Choroid plexus epithelial cell (primary cell): Measurements from ENCODE around the gene C10orf67.
A peak's percentile ranks its signal among the peaks of the same experiment; 100 is the strongest.

Experiments used
- DNase-seq: peaks from one replicate; pipeline ENCODE4 v3.0.0-alpha.2; 2010; ENCODE audit warnings: low read depth
- H3K4me3 ChIP-seq: 2 replicates; pipeline ENCODE4 v1.5.1; 2011; ENCODE audit warnings: low read depth, mild to moderate bottlenecking, control low read depth, low read length, moderate library complexity
- TF ChIP-seq, protein P1 (sequence below): conservative IDR thresholded peaks from 2 replicates; pipeline ENCODE4 v1.5.1; 2011; ENCODE audit warnings: low read depth, mild to moderate bottlenecking, control low read depth, inconsistent platforms, low read length, moderate library complexity

C10orf67 gene

DNA sequence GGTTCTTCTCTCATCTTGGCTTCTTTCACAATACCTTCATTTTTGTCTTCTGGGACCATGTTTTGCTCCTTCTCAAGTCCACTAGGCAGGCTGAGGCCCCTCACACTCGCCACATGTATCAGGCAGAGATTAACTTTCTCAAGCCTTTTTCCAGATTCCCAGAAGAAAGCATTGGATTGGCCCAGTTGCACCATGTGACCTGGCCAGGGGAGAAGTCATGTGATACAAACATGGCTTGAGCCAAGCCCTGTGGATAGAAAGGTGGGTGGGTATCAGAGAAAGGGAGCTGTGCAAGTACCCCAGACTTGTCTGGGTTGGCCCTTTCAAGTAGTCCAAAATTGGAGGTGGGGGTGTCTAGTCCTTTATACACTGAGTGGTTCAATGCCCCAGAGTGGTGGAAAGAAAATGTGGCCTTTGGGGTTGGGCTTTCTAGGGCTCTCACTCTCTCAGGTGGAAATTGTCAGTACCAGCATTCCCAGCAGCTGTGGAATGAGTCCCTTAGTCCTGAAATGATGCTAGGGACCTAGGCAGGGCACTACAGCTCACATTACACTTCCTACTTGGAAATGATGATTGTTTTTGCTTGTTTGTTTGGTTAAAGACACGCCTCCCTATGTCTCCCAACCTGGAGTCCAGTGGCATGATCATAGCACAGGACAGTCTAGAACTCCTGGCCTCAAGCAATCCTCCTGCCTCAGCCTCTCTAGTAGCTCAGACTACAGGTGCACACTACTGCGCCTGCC, 36.9 kb upstream of the C10orf67 start:
- TF ChIP-seq, protein P1, sequence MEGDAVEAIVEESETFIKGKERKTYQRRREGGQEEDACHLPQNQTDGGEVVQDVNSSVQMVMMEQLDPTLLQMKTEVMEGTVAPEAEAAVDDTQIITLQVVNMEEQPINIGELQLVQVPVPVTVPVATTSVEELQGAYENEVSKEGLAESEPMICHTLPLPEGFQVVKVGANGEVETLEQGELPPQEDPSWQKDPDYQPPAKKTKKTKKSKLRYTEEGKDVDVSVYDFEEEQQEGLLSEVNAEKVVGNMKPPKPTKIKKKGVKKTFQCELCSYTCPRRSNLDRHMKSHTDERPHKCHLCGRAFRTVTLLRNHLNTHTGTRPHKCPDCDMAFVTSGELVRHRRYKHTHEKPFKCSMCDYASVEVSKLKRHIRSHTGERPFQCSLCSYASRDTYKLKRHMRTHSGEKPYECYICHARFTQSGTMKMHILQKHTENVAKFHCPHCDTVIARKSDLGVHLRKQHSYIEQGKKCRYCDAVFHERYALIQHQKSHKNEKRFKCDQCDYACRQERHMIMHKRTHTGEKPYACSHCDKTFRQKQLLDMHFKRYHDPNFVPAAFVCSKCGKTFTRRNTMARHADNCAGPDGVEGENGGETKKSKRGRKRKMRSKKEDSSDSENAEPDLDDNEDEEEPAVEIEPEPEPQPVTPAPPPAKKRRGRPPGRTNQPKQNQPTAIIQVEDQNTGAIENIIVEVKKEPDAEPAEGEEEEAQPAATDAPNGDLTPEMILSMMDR: no peak
- no peak overlapping the region for H3K4me3 ChIP-seq

DNA sequence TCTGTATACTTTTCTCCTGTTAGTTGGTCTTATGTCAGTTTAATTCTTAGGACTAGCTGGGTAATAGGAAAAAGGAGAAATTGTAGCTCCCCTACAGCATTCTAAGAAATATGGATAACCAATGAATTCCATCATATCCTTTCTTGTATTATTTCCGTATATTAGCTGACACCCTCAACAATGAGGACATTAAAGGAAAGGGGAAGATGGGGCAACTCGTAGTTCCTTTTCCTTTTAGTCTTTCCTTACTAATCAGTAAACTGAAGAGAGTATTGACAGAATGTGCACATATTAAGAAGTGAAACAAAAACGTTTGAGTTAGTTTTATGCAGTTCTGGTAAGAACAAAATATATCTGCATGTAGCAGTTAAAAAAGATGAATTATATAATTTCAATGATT, 35.1 kb upstream of the C10orf67 start:
- DNase-seq: no peak
- TF ChIP-seq, protein P1: no peak
- H3K4me3 ChIP-seq: no peak overlapping the region

More for the DNA sequence above, 36.9 kb upstream of the C10orf67 start:
- DNase-seq: no peak

DNA sequence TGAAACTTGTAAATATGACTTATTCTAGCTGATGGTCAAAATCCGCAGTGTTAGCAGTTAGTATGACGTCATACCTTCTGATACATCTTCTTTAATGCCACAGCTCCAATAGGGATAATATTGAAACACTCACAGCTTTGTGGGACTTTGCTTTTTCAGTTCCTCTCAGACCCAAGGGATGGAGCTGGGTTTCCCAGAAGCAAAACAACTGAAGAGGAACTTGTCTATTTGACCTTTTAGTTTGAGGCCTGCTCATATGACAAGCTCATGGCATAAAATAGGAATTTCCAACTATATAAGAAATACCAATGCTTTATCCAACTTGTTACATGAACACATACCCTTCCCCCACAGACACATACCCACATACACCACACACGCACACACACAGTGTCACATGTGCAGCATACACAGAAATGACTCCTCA, 31.6 kb upstream of the C10orf67 start:
- no peak for DNase-seq
- H3K4me3 ChIP-seq: no peak overlapping the region
- TF ChIP-seq, protein P1: no peak

DNA sequence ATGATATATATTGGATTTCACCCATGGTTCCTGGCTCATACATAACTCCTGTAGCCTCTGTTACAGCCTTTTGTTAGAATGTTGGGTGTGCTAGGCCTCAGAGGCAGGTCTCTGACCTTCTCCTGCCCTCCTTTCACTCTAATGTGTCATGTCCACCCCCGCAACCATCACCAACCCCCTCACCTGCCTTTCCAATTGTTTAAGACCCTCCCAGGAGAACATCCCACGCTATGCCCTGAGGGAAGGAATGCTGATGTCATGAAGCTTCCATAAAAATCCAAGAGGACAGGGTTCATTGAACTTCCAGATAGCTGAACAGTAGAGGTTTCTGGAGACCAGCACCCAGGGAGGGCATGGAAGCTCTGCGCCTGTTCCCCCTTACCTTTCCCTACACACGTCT, 30.8 kb upstream of the C10orf67 start:
- no peak overlapping the region for H3K4me3 ChIP-seq
- no peak for DNase-seq
- TF ChIP-seq, protein P1: no peak

DNA sequence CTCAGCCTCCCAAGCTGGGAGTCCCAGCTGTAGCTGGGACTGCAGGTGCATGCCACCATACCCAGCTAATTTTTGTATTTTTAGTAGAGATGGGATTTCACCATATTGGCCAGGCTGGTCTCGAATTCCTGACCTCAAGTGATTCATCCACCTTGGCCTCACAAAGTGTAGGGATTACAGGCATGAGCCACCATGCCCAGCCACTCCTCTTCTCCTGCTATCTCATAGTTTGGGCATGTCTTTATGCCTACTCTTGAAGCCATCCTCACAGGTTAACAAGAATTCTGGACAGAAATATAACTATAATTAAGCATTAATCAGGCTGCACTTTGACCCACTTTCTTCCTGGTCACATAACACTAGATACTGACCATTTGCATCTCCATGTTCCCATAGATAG, 28.6 kb upstream of the C10orf67 start:
- H3K4me3 ChIP-seq: no peak overlapping the region
- TF ChIP-seq, protein P1: no peak
- no peak for DNase-seq

DNA sequence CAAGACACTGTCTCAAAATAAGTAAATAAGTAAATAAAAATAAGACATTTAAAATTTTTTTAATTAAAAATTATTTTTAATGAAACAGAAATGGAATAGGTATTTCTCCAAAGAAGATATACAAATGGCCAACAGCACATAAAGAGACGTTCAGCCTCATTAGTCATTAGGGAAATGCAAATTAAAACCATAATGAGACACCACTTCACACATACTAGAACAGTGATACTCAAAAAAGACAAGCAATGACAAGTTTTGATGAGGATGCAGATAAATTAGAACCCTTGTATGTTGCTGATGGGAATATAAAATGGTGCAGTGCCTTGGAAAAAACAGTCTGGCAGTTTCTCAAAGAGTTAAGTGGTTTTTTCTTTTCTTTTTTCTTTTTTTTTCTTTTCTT, 26.5 kb upstream of the C10orf67 start:
- TF ChIP-seq, protein P1: no peak
- H3K4me3 ChIP-seq: no peak overlapping the region
- no peak for DNase-seq

DNA sequence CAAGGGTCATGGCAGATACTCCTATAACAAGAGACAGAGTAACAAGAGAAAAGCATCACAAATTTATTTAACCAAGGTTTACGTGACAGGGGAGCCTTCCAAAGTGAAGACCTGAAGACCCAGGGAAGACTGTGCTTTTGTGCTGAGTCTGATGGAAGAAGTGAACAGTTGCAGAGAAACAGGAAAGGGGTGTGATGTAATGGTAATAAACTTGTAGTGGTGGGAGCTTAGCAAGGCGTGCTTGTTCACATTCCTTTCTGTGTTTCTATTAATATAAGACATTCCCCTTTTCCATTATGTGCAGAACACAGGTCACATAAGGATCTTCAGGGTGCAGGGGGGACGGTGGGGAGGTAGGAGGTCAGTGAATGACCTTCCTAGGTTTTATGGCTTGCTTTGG, 25.5 kb upstream of the C10orf67 start:
- TF ChIP-seq, protein P1: no peak
- no peak overlapping the region for H3K4me3 ChIP-seq
- peak; percentile 65 for DNase-seq
